ENCODE data around the gene OLFML2B.

The OLFML2B gene

GRCh38 chr1:161973924-161974845, 49.5 kb downstream of the OLFML2B start:
- DNase-seq, result no peak

DNA sequence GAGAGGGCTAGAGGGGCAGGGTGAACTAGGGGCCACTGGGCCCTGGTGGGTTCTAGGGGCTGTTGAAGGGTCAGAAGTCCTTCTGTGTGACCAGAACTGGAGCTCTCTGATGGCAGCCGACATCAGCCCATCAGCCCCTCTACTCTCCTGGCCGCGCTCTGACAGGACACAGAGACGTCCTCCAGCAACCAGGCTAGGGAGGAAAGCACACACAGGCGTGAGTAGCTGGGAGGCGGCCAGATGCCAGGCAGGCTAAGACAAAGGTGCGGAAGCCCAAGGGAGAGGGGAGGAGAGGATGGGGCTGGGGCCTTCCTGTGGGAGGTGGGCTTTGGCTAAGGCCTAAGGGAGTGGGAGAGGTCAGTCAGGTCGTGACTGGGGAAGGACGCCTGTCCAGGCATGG, 50.8 kb downstream of the OLFML2B start:
- DNase-seq, result no peak

GRCh38 chr1:161970633-161971032, 53.0 kb downstream of the OLFML2B start:
- DNase-seq, result no peak

GRCh38 chr1:161970036-161970435, 53.6 kb downstream of the OLFML2B start:
- no peak for DNase-seq

DNA sequence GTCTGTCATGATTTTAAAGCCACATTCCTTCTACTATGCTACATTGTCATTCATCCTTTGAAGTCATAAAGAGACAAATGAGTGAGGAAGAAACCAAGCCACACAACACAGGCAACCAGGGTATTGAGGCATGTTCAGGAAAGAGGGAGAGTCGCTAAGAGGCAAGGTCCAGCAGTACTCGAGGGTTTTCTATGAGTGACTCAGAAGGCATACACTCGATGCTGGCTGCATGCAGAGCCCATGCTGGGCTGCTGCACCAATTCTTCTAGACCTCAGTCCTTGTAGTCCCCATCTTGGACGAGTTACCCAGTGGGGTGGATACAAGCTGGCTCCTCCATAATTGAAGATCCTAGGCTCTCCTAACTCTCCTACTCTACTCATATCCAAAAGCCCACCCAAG, 57.6 kb downstream of the OLFML2B start:
- DNase-seq, result no peak

- peak in 1 of 2 experiments; percentile 57 for DNase-seq
Measured at GRCh38 chr1:161962091-161962887, 61.4 kb downstream of the OLFML2B start.

- DNase-seq, result no peak
Measured at GRCh38 chr1:161958425-161958824, 65.2 kb downstream of the OLFML2B start.

GRCh38 chr1:161956930-161957329, 66.7 kb downstream of the OLFML2B start:
- no peak for DNase-seq

DNA sequence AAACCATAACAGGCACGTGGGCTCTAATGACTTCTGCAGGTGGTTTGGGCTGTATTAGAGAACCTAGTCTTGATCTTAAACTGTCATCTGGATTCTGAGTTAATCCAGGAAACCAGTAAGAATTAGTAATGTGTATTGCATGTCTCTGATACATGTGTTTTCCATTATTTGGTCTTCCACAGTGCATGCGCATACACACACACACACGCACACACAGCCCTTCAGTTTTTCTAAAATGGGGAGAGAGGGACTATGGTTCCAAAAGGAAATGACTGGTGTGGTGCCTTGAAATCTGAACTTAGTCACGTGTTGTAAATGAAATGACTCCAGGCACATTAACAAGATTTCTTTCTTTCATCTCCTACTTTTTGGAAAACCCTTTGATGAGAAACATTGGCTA, 67.6 kb downstream of the OLFML2B start:
- DNase-seq, result no peak

DNA sequence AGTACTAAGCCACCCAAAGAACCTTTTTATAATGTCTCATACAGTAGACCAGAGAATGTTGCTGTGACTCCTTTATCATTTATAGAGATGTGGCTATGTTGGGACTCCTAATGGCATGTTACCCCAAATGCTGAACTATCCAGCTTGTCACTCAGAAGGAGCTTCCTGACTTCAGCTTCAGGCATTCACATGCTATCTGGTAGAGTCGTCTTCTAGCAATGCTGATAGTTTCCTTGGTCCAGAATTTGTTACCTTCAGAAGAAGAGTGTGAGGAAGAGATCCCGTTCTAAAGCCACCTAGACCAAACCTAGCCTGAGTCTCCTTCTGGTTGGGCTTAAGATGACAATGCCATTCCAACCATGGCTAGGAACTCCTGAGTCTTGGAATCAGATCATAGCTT, 68.1 kb downstream of the OLFML2B start:
- DNase-seq, result no peak

DNA sequence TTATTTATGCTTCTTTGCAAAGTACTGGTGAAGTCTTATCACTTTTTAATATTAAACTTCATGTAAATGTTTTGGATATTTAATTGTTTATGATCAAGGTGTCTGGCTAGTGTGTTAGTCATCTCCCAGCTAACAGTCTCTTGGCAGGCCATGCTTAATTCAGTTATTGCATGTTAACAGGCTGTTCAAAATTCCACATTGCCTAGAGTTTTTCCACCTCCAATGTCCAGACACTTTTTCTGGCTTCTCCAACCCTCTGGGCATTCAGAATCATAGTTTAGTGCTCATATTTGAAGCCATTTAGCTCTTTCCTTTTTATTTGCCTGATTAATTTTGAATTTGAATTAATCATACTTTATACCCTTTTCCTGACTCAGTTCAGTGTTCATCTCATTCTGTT, 69.2 kb downstream of the OLFML2B start:
- no peak for DNase-seq

DNA sequence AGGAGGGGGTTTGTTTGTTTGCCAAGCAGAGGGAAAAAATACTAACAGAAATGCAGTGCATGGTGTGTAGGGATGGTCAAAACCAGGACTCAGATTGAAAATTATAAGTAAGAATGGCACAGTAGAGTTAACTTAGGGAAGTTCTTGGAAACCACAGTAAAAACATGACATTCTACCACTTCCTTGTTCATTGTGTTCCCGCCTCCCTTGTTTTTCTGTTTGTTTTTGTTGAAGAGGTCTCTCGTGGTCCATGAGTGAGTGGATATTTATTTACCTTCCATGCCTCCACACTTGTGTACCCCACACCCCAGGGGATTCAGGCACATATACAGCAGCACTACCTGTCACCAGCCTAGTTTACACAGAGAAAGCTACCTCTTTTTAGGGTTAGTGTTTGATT, 69.6 kb downstream of the OLFML2B start:
- DNase-seq, result no peak

DNA sequence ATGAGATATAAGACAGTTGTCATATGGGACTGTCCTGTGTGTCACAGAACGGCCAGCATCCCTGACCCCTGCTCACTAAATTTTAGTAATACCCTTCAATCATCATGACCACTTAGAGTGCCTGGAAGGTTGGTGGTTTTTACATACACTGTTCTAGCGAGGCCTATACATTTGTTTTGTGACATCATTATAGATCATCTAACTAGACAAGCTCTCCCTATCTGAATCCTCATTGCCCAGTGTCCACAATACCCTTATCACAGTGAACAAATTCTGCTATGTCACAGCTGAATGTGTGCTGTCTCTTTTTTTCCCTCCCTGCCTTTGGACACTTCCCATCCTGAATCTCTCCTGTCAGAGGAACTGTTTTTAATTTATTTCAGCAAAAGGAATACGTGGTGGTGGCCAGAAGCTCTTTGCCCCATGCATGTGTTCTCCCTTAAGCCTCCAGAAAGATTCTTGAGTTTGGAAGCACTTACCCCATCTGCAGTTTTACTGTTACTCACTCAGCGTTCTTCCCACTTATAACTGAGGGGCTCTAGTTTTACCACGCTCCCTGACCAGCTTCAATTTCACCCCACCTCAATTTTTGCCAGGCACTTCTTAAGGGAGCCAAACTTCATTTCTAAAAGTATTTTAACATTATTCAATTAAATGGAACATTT, 70.3 kb downstream of the OLFML2B start:
- no peak for DNase-seq

DNA sequence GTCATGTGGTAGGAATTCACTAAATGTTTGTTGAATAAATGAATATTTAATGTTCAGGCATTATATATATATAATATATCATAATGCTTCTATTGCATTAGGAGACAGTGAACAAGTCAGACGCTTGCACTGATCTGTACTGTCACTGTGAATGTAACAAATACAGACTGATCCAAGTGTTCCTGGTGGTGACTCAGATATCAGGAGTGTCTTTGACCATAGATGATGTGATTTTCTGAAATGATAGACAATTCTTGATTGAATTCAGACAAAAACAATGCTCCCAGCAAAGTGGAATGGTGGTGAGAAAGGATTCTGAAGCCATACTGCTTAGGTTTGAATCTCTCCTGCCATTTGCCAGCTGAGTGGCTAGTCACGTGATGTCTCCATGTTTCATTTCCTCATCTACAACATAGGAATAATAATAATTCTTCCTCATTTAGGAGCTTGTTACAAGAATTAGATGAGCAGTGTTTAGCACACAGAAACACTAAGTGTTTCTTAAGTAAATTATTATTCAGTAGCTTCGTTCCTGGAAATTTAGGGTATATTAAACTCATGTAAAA, 71.0 kb downstream of the OLFML2B start:
- DNase-seq, result no peak

DNA sequence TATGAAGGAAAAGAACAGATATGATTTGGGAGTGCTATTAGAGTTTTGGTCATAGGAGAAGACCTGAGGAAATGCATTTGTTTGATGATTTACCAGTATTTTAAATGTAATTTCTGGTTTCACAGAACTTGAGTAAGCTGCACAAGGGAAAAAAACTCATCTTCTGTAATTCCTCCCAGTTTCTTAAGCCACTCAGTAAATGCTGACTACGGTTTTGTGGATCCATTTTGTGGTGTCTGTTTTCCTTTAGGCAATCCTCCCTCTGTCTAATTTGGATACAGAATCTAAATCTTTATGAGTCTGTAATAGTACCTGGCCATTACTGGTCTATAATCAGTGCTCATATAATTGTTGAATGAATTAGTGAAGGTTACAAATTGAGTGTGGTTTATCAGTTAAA, 72.0 kb downstream of the OLFML2B start:
- DNase-seq, result no peak

DNA sequence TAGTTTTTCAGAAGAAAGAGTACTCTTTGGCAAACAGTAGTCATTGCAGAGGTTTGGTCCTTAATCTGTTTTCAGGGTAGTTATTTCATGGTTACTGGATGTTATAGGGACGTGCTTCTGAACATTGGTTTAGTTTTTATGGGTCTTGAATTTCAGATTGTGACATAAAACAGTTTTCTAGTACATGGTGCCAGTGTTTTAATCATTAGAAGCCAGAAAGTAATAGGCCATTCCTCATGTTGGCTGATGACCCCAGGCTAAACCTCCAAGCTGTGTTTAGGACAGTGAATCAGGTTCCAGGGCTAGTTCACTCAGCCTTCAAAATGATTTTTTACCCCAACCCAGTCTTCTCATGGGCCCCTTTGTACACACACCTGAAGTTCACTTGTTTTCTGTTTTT, 73.3 kb downstream of the OLFML2B start:
- no peak for DNase-seq

DNA sequence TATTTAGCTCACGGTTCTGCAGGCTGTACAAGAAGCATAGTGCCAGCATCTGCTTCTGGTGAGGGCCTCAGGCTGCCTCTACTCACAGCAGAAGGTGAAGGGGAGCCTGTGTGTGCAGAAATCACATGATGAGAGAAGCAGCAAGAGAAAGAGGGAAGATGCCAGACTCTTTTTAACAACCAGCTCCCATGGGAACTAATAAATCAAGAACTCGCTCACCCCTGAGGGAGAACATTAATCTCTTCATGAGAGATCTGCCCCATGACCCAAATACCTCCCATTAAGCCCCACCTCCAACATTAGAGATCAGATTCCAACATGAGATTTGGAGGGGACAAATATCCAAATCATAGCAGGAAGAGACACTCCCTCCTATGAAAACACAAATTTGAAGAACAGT, 74.1 kb downstream of the OLFML2B start:
- no peak for DNase-seq

DNA sequence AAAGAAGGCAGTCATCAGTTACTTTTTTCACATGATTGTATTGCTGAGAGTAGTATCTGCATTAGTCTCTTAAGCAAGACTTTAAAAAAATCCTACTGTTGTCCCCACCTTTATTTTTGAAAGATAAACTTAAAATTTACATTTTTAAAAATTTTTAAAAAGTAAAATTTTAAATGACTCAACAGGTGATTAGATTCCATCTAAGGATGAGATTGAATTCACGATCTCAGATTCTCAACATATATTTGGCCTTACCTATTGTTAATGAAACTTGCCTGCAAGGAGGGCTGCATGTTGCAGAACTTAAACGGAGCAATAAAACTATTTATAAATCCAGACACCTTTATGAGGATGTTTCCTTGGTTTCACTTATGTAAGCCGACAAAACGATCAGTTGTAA, 75.2 kb downstream of the OLFML2B start:
- DNase-seq, result no peak

- no peak for DNase-seq
Measured at GRCh38 chr1:161946071-161946987, 77.3 kb downstream of the OLFML2B start.

DNA sequence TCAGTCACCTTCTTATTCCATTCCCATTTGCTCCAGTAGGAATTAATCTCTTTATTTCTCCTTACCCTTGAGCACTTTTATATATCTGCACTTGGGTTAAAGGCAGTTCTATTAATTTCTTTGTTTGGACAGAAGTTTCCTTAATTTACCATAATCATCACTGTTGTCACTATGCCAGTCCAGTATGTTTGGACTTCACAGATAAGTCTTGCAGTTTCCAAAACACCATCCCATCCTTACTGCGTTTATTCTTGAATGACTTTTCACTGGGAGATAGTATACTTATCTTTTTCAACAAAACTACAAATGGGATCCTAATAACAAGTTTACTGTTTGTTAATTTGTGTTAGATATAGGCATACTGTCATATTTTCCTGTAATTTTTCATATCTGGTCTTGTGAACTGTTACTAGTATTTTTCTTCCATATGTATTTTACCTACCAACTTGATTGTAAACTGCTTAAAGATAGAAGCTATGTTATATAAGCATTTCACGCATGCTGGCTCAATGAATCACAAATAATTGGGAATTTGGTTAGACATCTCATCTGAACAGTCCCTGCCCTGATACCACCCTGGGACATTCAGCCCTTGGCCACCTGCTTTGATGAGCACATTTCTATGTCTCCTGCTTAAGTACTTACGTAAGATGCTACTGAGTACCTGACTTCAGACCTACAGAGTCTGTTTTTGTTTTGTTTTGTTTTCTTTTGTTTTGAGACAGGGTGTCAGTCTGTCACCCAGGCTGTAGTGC, 78.2 kb downstream of the OLFML2B start:
- DNase-seq, result no peak

GRCh38 chr1:161944381-161944780, 79.3 kb downstream of the OLFML2B start:
- DNase-seq, result no peak

Data from stimulated activated CD4-positive, alpha-beta T cell treated with anti-CD3 and anti-CD28 coated beads, Interleukin-4, amount 100 ng/mL, for 4 hours (primary cell).